SK-N-SH treated with all-trans-retinoic acid at 6 μM for 48 hours (cell line): Measurements from ENCODE around the gene DBP.

ENCODE experiments used
- ARNTL ChIP-seq: fragments of 450-650 bp; formaldehyde crosslinking; IDR thresholded peaks from 2 replicates; pipeline ENCODE4 v1.5.0; 2020; ENCODE audit warnings: low read depth, mild to moderate bottlenecking, moderate library complexity, borderline replicate concordance
- ESRRG ChIP-seq: fragments of 250-450 bp; sonication (Bioruptor Pico); IDR thresholded peaks from 2 replicates; pipeline ENCODE4 v1.6.1; 2021; ENCODE audit warnings: mild to moderate bottlenecking
- RARB ChIP-seq: fragments of 250-450 bp; sonication (Bioruptor Pico); IDR thresholded peaks from 2 replicates; pipeline ENCODE4 v1.8.0; 2021; ENCODE audit warnings: mild to moderate bottlenecking, moderate library complexity
- TOX ChIP-seq: fragments of 250-450 bp; sonication (Bioruptor Pico); IDR thresholded peaks from 2 replicates; pipeline ENCODE4 v1.8.0; 2021; ENCODE audit warnings: mild to moderate bottlenecking, moderate library complexity, borderline replicate concordance
- ZFP3 ChIP-seq: fragments of 250-450 bp; sonication (Bioruptor Pico); IDR thresholded peaks from 2 replicates; pipeline ENCODE4 v1.5.0; 2020; ENCODE audit warnings: mild to moderate bottlenecking, moderate library complexity
- ZFP30 ChIP-seq: fragments of 450-650 bp; formaldehyde crosslinking; IDR thresholded peaks from 2 replicates; pipeline ENCODE4 v1.5.0; 2022; ENCODE audit warnings: mild to moderate bottlenecking, moderate library complexity
- ZNF70 ChIP-seq: fragments of 450-650 bp; formaldehyde crosslinking; IDR thresholded peaks from 2 replicates; pipeline ENCODE4 v1.5.0; 2020; ENCODE audit warnings: mild to moderate bottlenecking, moderate library complexity
- TF ChIP-seq, protein P1 (sequence below): fragments of 250-450 bp; sonication (Bioruptor Pico); IDR thresholded peaks from 2 replicates; pipeline ENCODE4 v1.8.0; 2020; ENCODE audit warnings: mild to moderate bottlenecking, moderate library complexity, borderline replicate concordance
- TF ChIP-seq, protein P2 (sequence below): fragments of 250-450 bp; sonication (Bioruptor Pico); IDR thresholded peaks from 2 replicates; pipeline ENCODE4 v1.5.1; 2021; ENCODE audit warnings: mild to moderate bottlenecking, moderate library complexity
- TF ChIP-seq, protein P3 (sequence below): fragments of 250-450 bp; sonication (Bioruptor Pico); IDR thresholded peaks from 2 replicates; pipeline ENCODE4 v1.5.1; 2020; ENCODE audit warnings: low read depth, mild to moderate bottlenecking, moderate library complexity
- TF ChIP-seq, protein P4 (sequence below): fragments of 250-450 bp; sonication (Bioruptor Pico); IDR thresholded peaks from 2 replicates; pipeline ENCODE4 v1.5.0; 2020; ENCODE audit warnings: mild to moderate bottlenecking, moderate library complexity

DNA sequence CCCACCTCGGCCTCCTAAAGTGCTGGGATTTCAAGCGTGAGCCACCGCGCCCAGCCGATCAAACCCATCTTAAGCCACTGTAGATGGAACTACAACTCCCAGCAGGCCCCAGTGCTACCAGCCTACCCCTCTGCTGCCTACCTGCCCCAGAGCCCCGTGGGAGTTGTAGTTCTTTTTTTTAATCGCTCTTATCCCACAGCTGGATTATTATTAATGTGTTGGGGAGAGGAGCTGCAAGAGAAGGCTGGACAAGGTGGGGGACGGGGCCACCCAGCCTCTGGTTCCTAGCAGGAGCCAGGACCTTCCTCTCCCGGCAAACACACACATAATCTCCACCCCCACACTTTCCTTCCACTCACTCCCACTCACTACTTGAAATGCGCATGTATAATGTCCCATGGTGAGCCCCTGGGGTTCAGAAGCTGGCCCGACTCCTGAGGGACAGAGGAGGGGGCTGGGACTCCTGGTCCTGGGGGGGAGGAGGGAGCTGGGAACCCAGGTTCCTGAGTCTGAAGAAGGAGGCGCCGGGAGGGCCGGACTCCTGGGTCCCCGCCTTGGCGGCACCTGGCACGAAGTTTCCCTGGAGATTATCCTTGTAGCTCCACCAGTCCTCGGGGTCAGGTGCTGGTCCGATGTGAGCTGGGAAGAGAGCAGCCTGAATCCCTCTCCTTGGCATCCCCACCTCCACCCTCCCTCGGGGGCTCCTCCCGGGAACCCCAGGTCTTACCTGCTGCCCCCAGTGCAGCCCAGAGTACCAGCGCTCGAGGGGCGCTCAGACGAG lies 7.8 kb upstream of the DBP start:
- TF ChIP-seq, protein P1, sequence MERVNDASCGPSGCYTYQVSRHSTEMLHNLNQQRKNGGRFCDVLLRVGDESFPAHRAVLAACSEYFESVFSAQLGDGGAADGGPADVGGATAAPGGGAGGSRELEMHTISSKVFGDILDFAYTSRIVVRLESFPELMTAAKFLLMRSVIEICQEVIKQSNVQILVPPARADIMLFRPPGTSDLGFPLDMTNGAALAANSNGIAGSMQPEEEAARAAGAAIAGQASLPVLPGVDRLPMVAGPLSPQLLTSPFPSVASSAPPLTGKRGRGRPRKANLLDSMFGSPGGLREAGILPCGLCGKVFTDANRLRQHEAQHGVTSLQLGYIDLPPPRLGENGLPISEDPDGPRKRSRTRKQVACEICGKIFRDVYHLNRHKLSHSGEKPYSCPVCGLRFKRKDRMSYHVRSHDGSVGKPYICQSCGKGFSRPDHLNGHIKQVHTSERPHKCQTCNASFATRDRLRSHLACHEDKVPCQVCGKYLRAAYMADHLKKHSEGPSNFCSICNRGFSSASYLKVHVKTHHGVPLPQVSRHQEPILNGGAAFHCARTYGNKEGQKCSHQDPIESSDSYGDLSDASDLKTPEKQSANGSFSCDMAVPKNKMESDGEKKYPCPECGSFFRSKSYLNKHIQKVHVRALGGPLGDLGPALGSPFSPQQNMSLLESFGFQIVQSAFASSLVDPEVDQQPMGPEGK (CRISPR knock-in tag), result no peak
- no peak for TF ChIP-seq RARB
- TF ChIP-seq, protein P2, sequence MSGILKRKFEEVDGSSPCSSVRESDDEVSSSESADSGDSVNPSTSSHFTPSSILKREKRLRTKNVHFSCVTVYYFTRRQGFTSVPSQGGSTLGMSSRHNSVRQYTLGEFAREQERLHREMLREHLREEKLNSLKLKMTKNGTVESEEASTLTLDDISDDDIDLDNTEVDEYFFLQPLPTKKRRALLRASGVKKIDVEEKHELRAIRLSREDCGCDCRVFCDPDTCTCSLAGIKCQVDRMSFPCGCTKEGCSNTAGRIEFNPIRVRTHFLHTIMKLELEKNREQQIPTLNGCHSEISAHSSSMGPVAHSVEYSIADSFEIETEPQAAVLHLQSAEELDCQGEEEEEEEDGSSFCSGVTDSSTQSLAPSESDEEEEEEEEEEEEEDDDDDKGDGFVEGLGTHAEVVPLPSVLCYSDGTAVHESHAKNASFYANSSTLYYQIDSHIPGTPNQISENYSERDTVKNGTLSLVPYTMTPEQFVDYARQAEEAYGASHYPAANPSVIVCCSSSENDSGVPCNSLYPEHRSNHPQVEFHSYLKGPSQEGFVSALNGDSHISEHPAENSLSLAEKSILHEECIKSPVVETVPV (CRISPR knock-in tag), result no peak
- TF ChIP-seq, protein P3, sequence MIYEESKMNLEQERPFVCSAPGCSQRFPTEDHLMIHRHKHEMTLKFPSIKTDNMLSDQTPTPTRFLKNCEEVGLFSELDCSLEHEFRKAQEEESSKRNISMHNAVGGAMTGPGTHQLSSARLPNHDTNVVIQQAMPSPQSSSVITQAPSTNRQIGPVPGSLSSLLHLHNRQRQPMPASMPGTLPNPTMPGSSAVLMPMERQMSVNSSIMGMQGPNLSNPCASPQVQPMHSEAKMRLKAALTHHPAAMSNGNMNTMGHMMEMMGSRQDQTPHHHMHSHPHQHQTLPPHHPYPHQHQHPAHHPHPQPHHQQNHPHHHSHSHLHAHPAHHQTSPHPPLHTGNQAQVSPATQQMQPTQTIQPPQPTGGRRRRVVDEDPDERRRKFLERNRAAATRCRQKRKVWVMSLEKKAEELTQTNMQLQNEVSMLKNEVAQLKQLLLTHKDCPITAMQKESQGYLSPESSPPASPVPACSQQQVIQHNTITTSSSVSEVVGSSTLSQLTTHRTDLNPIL (CRISPR knock-in tag), result no peak
- TF ChIP-seq, protein P4, sequence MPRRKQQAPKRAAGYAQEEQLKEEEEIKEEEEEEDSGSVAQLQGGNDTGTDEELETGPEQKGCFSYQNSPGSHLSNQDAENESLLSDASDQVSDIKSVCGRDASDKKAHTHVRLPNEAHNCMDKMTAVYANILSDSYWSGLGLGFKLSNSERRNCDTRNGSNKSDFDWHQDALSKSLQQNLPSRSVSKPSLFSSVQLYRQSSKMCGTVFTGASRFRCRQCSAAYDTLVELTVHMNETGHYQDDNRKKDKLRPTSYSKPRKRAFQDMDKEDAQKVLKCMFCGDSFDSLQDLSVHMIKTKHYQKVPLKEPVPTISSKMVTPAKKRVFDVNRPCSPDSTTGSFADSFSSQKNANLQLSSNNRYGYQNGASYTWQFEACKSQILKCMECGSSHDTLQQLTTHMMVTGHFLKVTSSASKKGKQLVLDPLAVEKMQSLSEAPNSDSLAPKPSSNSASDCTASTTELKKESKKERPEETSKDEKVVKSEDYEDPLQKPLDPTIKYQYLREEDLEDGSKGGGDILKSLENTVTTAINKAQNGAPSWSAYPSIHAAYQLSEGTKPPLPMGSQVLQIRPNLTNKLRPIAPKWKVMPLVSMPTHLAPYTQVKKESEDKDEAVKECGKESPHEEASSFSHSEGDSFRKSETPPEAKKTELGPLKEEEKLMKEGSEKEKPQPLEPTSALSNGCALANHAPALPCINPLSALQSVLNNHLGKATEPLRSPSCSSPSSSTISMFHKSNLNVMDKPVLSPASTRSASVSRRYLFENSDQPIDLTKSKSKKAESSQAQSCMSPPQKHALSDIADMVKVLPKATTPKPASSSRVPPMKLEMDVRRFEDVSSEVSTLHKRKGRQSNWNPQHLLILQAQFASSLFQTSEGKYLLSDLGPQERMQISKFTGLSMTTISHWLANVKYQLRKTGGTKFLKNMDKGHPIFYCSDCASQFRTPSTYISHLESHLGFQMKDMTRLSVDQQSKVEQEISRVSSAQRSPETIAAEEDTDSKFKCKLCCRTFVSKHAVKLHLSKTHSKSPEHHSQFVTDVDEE (CRISPR knock-in tag), result peak; percentile 73; the same call in 1 of the 2 replicates
- TF ChIP-seq ZFP30 (CRISPR knock-in tag), result no peak
- TF ChIP-seq ARNTL (CRISPR knock-in tag), result no peak
- no peak for TF ChIP-seq TOX (CRISPR knock-in tag)
- no peak for TF ChIP-seq ZNF70 (CRISPR knock-in tag)
- TF ChIP-seq ZFP3, result peak; percentile 76
- TF ChIP-seq ESRRG, result no peak
